HG02623 (cell line): Measurements from ENCODE around the gene SLC25A1.

Source experiments
- ATAC-seq: cut with Tn5 transposase; IDR thresholded peaks from one replicate; pipeline ENCODE4 v1.9.1; 2021; ENCODE audit warnings: moderate library complexity; ENCODE audit not compliant: unreplicated experiment

SLC25A1 gene

GRCh38 chr22:19139974-19140373 is 38.6 kb downstream of the SLC25A1 start:
- no peak for ATAC-seq

DNA sequence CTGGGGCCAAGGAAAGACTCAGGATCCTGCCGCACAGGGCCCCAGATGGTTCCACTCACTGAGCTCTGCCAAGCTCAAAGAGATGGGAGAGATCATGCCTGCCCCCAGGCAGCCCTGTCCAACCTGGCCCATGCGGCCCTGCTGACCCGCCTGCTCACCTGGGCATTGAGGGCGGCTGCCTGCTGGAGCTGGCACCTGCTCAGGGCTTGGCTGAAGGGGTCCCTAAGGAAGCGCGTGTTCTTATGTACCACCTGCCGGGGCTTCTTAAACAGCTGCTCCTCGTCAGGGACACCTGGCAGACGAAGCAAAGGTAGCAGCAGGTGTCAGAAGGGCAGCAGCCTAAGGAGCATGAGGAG is 39.6 kb downstream of the SLC25A1 start:
- ATAC-seq = no peak

- no peak for ATAC-seq
These were observed 40.1 kb downstream of the SLC25A1 start for GRCh38 chr22:19138217-19139000.

GRCh38 chr22:19137384-19138216 is 40.9 kb downstream of the SLC25A1 start:
- ATAC-seq = no peak

DNA sequence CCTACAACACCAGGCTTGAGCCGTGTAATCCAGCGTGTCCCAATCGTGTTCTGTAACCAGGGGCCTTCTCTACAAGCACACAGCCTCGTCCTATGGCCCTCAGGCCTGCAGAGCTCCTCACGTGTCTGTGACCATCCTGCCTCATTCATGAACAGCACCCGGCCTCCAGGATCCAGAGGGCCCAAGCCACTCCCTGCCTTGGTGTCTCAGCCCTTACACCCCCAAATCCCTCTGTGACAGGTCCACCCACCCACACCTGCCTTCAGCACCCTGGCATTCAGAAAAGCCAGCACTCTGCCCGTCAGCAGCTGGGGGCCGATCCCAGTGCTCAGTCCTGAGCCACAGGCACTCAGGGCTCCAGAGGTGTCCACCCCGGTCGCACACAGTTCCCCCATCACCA is 41.6 kb downstream of the SLC25A1 start:
- ATAC-seq = no peak

DNA sequence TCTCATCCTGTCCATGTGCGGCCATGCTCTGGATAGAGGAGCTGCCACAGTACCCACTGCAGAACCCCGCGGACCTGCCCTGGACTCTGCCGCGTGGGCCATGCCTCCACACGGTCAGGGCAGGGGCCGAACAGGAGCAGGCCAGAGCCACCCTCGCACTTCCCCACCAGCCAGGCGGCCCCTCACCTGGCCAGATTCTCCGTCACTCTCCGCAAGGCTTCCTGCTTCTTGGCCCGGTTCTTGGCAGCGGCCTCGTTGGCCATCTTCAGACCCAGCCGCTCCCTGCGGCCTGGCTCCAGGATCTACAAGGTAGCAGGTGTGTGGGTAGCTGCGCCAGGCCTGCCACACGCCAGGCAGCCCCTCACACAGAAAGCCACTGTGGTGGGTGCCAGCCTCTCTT is 43.7 kb downstream of the SLC25A1 start:
- ATAC-seq = no peak

DNA sequence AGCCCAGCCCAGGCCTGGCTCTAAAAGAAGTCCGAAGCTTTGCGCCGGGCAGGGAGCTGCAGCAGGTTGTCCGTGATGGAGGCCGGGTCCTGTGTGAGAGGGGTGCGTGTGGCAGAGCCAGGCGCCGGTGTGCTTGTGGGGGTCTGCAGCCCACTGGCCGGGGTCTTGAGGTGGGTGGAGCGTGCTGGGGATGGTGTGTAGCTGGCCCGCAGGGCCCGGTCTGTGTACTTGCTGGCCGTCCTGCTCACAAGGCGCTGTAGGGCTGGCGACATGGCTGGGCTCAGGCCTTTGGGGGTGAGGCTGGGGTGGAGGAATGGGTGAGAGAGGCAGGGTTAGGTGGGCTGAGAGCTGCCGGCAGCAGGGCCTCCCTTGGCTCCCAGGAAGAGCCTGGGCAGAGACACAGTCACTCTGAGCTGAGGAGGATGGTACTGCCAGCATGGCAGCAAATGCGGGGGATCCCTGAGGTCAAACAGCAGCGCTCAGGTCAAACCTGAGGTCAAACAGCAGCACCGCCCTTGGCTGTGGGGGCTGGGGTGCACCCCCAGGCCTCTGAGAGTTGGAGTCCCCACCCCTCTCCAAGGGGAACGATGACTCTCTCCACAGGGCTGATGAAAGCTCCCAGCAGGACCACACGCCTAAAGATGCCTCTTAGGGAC is 44.2 kb downstream of the SLC25A1 start:
- no peak for ATAC-seq

DNA sequence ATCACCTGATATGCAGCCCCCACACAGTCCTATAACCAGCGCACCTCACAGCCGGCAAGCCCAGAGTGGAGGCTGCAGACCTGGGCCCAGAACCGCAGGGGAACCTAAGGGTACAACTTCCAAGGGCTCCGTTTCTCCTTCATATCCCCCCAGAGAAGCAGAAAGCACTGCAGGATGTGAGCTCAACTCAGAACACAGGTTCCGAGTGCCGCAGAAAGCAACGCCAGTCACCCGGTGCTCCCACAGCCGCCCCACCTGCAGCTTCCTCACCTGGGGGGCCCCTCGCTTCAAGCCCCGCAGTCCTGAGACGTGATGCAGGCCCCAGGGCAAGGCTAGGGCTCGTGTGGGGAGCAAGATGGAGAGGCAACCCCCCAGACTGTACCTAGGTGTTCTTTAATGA is 45.0 kb downstream of the SLC25A1 start:
- no peak for ATAC-seq

DNA sequence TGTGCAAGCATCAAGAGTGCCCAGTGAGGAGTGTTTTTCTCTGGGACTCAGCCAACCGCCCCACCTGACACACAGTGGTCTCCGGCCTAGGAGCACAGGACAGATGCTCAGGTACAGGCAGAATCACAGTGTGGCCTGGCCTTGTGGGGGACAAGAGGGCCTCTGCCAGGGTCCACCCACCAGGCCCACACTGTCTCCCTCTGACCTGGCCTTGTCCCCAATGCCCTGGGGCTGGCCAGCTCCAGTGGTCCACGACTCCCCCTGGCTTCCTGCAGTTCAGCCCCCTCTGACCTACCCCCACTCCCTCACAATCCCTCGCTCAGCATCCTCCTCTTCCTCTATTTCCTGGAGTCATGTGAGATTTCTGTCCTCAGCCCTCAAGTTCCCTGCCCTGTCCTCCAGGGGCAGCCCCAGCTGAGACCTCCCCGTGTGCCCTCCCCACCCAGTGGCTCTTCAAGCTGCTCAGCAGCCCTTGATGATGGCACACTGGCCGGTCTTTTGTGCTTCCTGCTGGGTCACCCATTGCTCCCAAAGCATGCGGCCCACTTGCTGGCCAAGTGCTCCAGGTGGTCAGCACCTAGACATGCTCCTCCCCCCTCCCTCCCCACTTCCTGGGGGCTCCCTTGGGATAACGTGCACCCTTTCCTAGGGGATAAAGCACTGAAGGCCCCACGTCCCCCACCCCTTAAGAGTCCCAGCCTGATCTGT is 45.7 kb downstream of the SLC25A1 start:
- ATAC-seq = no peak

GRCh38 chr22:19132153-19132552 is 46.4 kb downstream of the SLC25A1 start:
- no peak for ATAC-seq

DNA sequence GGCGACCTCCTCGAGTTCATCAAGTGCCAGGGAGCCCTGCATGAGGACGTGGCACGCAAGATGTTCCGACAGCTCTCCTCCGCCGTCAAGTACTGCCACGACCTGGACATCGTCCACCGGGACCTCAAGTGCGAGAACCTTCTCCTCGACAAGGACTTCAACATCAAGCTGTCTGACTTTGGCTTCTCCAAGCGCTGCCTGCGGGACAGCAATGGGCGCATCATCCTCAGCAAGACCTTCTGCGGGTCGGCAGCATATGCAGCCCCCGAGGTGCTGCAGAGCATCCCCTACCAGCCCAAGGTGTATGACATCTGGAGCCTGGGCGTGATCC is 46.9 kb downstream of the SLC25A1 start:
- no peak for ATAC-seq

DNA sequence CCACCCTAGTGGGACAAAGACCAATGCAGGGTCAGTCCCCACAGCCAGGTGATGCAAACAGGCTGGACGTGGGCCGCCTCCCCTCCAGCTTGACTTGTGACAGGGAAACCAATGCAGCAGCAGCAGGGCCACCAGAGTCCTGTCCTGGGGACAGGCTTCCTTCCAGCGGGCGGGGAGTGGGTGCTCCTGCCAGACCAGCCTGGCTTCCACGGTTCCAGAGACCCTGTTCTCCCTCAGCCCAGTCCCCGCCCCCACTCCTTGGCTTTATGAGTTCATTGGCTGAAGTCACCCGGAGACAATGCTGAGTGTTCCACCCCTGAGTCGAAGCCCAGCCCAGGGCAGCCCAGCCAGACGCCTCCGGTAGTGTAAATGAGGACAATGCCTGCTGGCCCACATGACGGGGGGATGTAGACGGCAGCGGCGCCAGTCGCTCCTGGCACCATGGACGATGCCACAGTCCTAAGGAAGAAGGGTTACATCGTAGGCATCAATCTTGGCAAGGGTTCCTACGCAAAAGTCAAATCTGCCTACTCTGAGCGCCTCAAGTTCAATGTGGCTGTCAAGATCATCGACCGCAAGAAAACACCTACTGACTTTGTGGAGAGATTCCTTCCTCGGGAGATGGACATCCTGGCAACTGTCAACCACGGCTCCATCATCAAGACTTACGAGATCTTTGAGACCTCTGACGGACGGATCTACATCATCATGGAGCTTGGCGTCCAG is 47.4 kb downstream of the SLC25A1 start, which contains the start of gene TSSK2:
Gene TSSK2 (plus strand): TSS at position 350 of the 726 bp plus-strand sequence. CDS start 92 bp downstream, at position 442.
- ATAC-seq = no peak

- no peak for ATAC-seq
These were observed 48.7 kb downstream of the SLC25A1 start for GRCh38 chr22:19129871-19130270.

GRCh38 chr22:19128946-19129727 is 49.4 kb downstream of the SLC25A1 start:
- ATAC-seq = no peak

DNA sequence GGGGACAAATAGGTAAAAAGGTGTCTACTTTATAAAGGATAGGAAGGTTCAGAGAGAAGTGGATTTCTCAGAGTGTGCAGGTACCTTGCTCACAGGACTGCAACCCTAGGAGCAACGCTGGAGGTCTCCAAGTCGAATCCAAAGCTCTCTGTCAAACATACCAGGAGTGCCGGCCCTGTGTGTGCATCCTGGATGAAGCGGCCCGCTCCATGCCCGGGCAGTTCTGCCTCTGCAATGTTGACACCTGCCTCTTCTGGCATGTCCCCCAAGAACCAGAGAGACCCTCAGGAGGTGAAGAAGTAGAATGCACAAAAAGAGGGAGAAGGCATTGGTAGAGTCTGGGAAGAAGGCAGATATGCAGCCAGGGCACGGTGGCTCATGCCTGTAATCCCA is 50.5 kb downstream of the SLC25A1 start:
- ATAC-seq = no peak

GRCh38 chr22:19127329-19128008 is 51.1 kb downstream of the SLC25A1 start:
- no peak for ATAC-seq

GRCh38 chr22:19126309-19127273 is 51.9 kb downstream of the SLC25A1 start:
- ATAC-seq = no peak
